Cardiac muscle cell (in vitro differentiated cells and primary cell): ENCODE measurements around the gene SPRR3. TPM values are rescaled to one million over a fixed set of nuclear protein-coding genes. Genes with fewer than 3 reads are reported as not detected.

Experiments
- DNase-seq, 2 donors: peaks; one replicate each; pipeline versions ENCODE4 v3.0.0 to v3.0.0-alpha.2; 2010 to 2017; ENCODE audit warnings: low read depth in 1 of 2, low spot score in 1 of 2
- H3K27ac ChIP-seq: fragments of 200-600 bp; sonication (generic); 2 replicates; pipeline ENCODE4 v1.5.1; 2016
- H3K27me3 ChIP-seq: fragments of 200-600 bp; sonication (generic); 2 replicates; pipeline ENCODE4 v1.6.0; 2016; ENCODE audit warnings: control low read depth
- H3K36me3 ChIP-seq: fragments of 200-600 bp; sonication (generic); 2 replicates; pipeline ENCODE4 v1.5.1; 2016; ENCODE audit warnings: control low read depth
- H3K4me1 ChIP-seq: fragments of 200-600 bp; sonication (generic); 2 replicates; pipeline ENCODE4 v1.8.1; 2017; ENCODE audit warnings: low read depth, mild to moderate bottlenecking, mixed run types
- H3K4me3 ChIP-seq: fragments of 200-600 bp; sonication (generic); 2 replicates; pipeline ENCODE4 v1.5.1; 2016; ENCODE audit warnings: mild to moderate bottlenecking
- H3K9me3 ChIP-seq: fragments of 200-600 bp; sonication (generic); 2 replicates; pipeline ENCODE4 v1.5.1; 2017; ENCODE audit warnings: low read depth, mild to moderate bottlenecking, control low read depth
- CTCF ChIP-seq: IDR thresholded peaks from 2 replicates; pipeline ENCODE4 v1.5.1; 2012; ENCODE audit warnings: low read depth, mild to moderate bottlenecking, low read length
- polyA plus RNA-seq: library from polyadenylated mRNA; unstranded; fragments of >200 nt; fragmentation: Nextera tagmentation; extraction: Ambion mirVana; gene quantifications from 2 replicates; pipeline ENCODE4 v1.2.1, GENCODE V29; 2016
- total RNA-seq: library from RNA; depleted of rRNA; stranded (reverse); fragments of >200 nt; gene quantifications from 2 replicates; pipeline ENCODE4 v1.2.3, GENCODE V29; 2016

Gene SPRR3
- total and polyA plus RNA-seq, 2 experiments from 2014 or later: not detected

GRCh38 chr1:153032677-153033308 lies 31.2 kb downstream of the SPRR3 start:
- Histone ChIP-seq H3K27me3 (no peaks in the 10 kb centered on the region), H3K36me3 (no peaks in the 10 kb centered on the region), H3K27ac (no peak overlapping the region), H3K4me1 (no peaks in the 10 kb centered on the region), H3K4me3 (no peak overlapping the region), H3K9me3 (no peaks in the 10 kb centered on the region)
- peak; percentile 20 to 49 for DNase-seq
- peak; percentile 15 for TF ChIP-seq CTCF

DNA sequence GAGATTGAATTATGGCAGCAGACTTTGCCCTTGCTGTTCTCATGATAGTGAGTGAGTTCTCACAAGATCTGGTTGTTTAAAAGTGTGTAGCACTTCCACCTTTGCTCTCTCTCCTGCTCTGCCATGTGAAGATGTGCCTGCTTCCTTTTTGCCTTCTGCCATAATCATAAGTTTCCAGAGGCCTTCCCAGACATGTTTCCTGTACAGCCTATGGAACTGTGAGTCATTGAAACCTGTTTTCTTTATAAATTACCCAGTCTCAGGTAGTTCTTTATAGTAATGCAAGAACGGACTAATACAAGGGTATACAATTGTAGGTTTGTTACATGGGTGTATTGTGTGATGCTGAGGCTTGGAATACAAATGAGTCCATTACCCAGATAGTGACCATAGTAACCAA lies 33.7 kb downstream of the SPRR3 start:
- Histone ChIP-seq H3K27me3 (no peaks in the 10 kb centered on the region), H3K4me3 (no peak overlapping the region), H3K9me3 (no peaks in the 10 kb centered on the region), H3K4me1 (no peaks in the 10 kb centered on the region), H3K36me3 (no peaks in the 10 kb centered on the region), H3K27ac (no peak overlapping the region)
- DNase-seq: no peak
- no peak for TF ChIP-seq CTCF

- Histone ChIP-seq H3K27ac (no peak within 1 kb of the TSS), H3K4me3 (no peak within 1 kb of the TSS), H3K27me3 (no peaks in the 10 kb centered on the region), H3K36me3 (no peaks in the 10 kb centered on the region), H3K9me3 (no peaks in the 10 kb centered on the region), H3K4me1 (no peaks in the 10 kb centered on the region)
- no peak for DNase-seq
- no peak for TF ChIP-seq CTCF
Measured at GRCh38 chr1:153040950-153041631, 39.5 kb downstream of the SPRR3 start, which contains the start of gene SPRR2D. SPRR2D (minus strand) TSS chr1:153041120; CDS start chr1:153040346, 774 bp downstream.

GRCh38 chr1:153049211-153049610 lies 47.7 kb downstream of the SPRR3 start:
- no peak for TF ChIP-seq CTCF
- no peaks in the 10 kb centered on the region for H3K4me1 ChIP-seq
- no peaks in the 10 kb centered on the region for H3K27me3 ChIP-seq
- H3K9me3 ChIP-seq: no peaks in the 10 kb centered on the region
- no peak for DNase-seq
- H3K4me3 ChIP-seq: no peak overlapping the region
- no peaks in the 10 kb centered on the region for H3K36me3 ChIP-seq
- H3K27ac ChIP-seq: no peak overlapping the region

Other genes with a start within 250 kb of the SPRR3 start
- not detected in 2 replicates for gene KPRP, start 243.7 kb upstream of the SPRR3 start, total RNA-seq
- not detected in 2 replicates for gene KPRP, start 243.7 kb upstream of the SPRR3 start, polyA plus RNA-seq
- gene LCE1F, start 226.6 kb upstream of the SPRR3 start, total RNA-seq: not detected in 2 replicates
- not detected in 2 replicates for gene LCE1F, start 226.6 kb upstream of the SPRR3 start, polyA plus RNA-seq
- not detected in 2 replicates for gene LCE1E, start 215.5 kb upstream of the SPRR3 start, total RNA-seq
- gene LCE1E, start 215.5 kb upstream of the SPRR3 start, polyA plus RNA-seq: not detected in 2 replicates
- not detected in 2 replicates for gene LCE1D, start 205.0 kb upstream of the SPRR3 start, total RNA-seq
- not detected in 2 replicates for gene LCE1D, start 205.0 kb upstream of the SPRR3 start, polyA plus RNA-seq
- gene LCE1C, start 195.1 kb upstream of the SPRR3 start, total RNA-seq: not detected in 2 replicates
- not detected in 2 replicates for gene LCE1C, start 195.1 kb upstream of the SPRR3 start, polyA plus RNA-seq
- not detected in 2 replicates for gene LCE1B, start 189.8 kb upstream of the SPRR3 start, total RNA-seq
- not detected in 2 replicates for gene LCE1B, start 189.8 kb upstream of the SPRR3 start, polyA plus RNA-seq
- not detected in 2 replicates for gene LCE1A, start 174.3 kb upstream of the SPRR3 start, total RNA-seq
- gene LCE1A, start 174.3 kb upstream of the SPRR3 start, polyA plus RNA-seq: not detected in 2 replicates
- gene LCE6A, start 158.9 kb upstream of the SPRR3 start, total RNA-seq: not detected in 2 replicates
- not detected in 2 replicates for gene LCE6A, start 158.9 kb upstream of the SPRR3 start, polyA plus RNA-seq
- not detected in 2 replicates for gene LCE7A, start 141.8 kb upstream of the SPRR3 start, total RNA-seq
- gene LCE7A, start 141.8 kb upstream of the SPRR3 start, polyA plus RNA-seq: not detected in 2 replicates
- not detected in 2 replicates for gene SMCP, start 123.4 kb upstream of the SPRR3 start, total RNA-seq
- not detected in 2 replicates for gene SMCP, start 123.4 kb upstream of the SPRR3 start, polyA plus RNA-seq
- gene IVL, start 93.2 kb upstream of the SPRR3 start, total RNA-seq: not detected in 2 replicates
- gene IVL, start 93.2 kb upstream of the SPRR3 start, polyA plus RNA-seq: not detected in 2 replicates
- gene SPRR5, start 54.5 kb upstream of the SPRR3 start, total RNA-seq: not detected in 2 replicates
- gene SPRR5, start 54.5 kb upstream of the SPRR3 start, polyA plus RNA-seq: not detected in 2 replicates
- not detected in 2 replicates for gene SPRR4, start 31.1 kb upstream of the SPRR3 start, total RNA-seq
- not detected in 2 replicates for gene SPRR4, start 31.1 kb upstream of the SPRR3 start, polyA plus RNA-seq
- not detected in 2 replicates for gene SPRR1A, start 17.7 kb upstream of the SPRR3 start, total RNA-seq
- not detected in 2 replicates for gene SPRR1A, start 17.7 kb upstream of the SPRR3 start, polyA plus RNA-seq
- not detected in 2 replicates for gene SPRR1B, start 29.5 kb downstream of the SPRR3 start, total RNA-seq
- not detected in 2 replicates for gene SPRR1B, start 29.5 kb downstream of the SPRR3 start, polyA plus RNA-seq
- not detected in 2 replicates for gene SPRR2D, start 39.4 kb downstream of the SPRR3 start, total RNA-seq
- gene SPRR2D, start 39.4 kb downstream of the SPRR3 start, polyA plus RNA-seq: not detected in 2 replicates
- not detected in 2 replicates for gene SPRR2A, start 55.8 kb downstream of the SPRR3 start, total RNA-seq
- gene SPRR2A, start 55.8 kb downstream of the SPRR3 start, polyA plus RNA-seq: not detected in 2 replicates
- gene SPRR2B, start 69.9 kb downstream of the SPRR3 start, total RNA-seq: not detected in 2 replicates
- not detected in 2 replicates for gene SPRR2B, start 69.9 kb downstream of the SPRR3 start, polyA plus RNA-seq
- gene SPRR2E, start 92.8 kb downstream of the SPRR3 start, total RNA-seq: not detected in 2 replicates
- gene SPRR2E, start 92.8 kb downstream of the SPRR3 start, polyA plus RNA-seq: not detected in 2 replicates
- gene SPRR2F, start 111.8 kb downstream of the SPRR3 start, total RNA-seq: 2.9 and 5.1 TPM in 2 replicates
- 13.9 and 25.7 TPM in 2 replicates for gene SPRR2F, start 111.8 kb downstream of the SPRR3 start, polyA plus RNA-seq
- not detected in 2 replicates for gene SPRR2G, start 149.1 kb downstream of the SPRR3 start, total RNA-seq
- gene SPRR2G, start 149.1 kb downstream of the SPRR3 start, polyA plus RNA-seq: not detected in 2 replicates
- gene LELP1, start 201.7 kb downstream of the SPRR3 start, total RNA-seq: not detected in 2 replicates
- gene LELP1, start 201.7 kb downstream of the SPRR3 start, polyA plus RNA-seq: not detected in 2 replicates
- gene PRR9, start 215.8 kb downstream of the SPRR3 start, total RNA-seq: not detected in 2 replicates
- not detected in 2 replicates for gene PRR9, start 215.8 kb downstream of the SPRR3 start, polyA plus RNA-seq